22Rv1 (cell line): ENCODE results near the gene ANK2.

ENCODE experiments used
- ZFX ChIP-seq: fragments of 450-650 bp; IDR thresholded peaks from 2 replicates; pipeline ENCODE4 v1.6.1; 2017; ENCODE audit warnings: antibody characterized with exemption, borderline replicate concordance
- TF ChIP-seq, protein P1 (sequence below): fragments of 450-650 bp; IDR thresholded peaks from 2 replicates; pipeline ENCODE4 v1.5.1; 2017; ENCODE audit warnings: mild to moderate bottlenecking

DNA sequence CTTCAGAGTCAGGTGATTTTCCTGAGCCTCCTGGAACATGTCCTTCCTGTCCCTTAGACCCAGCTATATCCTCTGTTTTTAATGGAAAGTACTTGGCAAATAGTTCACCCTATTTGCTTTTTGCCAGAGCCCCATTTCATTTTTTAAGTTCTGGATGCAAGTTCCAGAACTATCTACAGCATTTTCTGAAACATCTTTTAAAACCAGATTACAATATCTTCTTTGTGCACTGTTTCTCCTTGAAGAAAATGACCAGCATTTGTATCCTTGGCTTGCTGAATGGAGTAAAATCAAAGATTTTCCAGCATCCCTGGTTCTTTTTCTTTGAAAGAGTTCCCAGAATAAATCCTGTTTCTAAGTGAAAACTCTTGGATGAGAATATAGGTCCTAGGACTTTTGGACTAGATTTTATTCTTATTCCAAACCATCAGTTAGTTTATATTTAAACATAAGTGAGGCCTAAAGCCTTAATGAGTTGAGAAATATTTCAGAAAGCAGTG lies 224.3 kb downstream of the ANK2 start:
- TF ChIP-seq, protein P1, sequence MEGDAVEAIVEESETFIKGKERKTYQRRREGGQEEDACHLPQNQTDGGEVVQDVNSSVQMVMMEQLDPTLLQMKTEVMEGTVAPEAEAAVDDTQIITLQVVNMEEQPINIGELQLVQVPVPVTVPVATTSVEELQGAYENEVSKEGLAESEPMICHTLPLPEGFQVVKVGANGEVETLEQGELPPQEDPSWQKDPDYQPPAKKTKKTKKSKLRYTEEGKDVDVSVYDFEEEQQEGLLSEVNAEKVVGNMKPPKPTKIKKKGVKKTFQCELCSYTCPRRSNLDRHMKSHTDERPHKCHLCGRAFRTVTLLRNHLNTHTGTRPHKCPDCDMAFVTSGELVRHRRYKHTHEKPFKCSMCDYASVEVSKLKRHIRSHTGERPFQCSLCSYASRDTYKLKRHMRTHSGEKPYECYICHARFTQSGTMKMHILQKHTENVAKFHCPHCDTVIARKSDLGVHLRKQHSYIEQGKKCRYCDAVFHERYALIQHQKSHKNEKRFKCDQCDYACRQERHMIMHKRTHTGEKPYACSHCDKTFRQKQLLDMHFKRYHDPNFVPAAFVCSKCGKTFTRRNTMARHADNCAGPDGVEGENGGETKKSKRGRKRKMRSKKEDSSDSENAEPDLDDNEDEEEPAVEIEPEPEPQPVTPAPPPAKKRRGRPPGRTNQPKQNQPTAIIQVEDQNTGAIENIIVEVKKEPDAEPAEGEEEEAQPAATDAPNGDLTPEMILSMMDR = no peak
- no peak for TF ChIP-seq ZFX
